Pancreas (tissue), 10 donors: ENCODE measurements around the gene SYTL3. TPM values are rescaled to one million over a fixed set of nuclear protein-coding genes. Genes with fewer than 3 reads are reported as not detected.
A peak's percentile ranks its signal among the peaks of the same experiment; 100 is the strongest.

ENCODE experiments used
- ATAC-seq, 4 donors: fragments of 200-7000 bp; cut with Tn5 transposase; one replicate each; pipeline versions ENCODE4 v1.8.0 to v1.9.1; 2020; ENCODE audit warnings: mild to moderate bottlenecking in 4 of 4, moderate library complexity in 4 of 4
- DNase-seq, 6 donors: peaks; one replicate each; pipeline ENCODE4 v3.0.0-alpha.2; 2020
- FAIRE-seq: peaks from 2 replicates; lab custom pipeline; 2012; peaks lifted over from hg19 to GRCh38; lab: Jason Lieb, UNC
- H3K27ac ChIP-seq, 4 donors: fragments of 200-600 bp; sonication (generic); 1 replicate in 3 of 4; 2 replicates in 1 of 4; pipeline versions ENCODE4 v1.5.0 to v1.8.0; 2020
- H3K27me3 ChIP-seq, 4 donors: fragments of 200-600 bp; one replicate each; pipeline ENCODE4 v1.8.0; 2021
- H3K36me3 ChIP-seq, 3 donors: fragments of 200-600 bp; sonication (generic) in 1 of 3; one replicate each; pipeline versions ENCODE4 v1.5.0 to v1.8.0; 2020 to 2021
- H3K4me1 ChIP-seq, 3 donors: fragments of 200-600 bp; one replicate each; pipeline ENCODE4 v1.8.0; 2021
- H3K4me3 ChIP-seq, 4 donors: fragments of 200-600 bp; sonication (generic) in 2 of 4; one replicate each; pipeline versions ENCODE4 v1.5.0 to v1.8.0; 2020 to 2021
- H3K9me3 ChIP-seq, 4 donors: fragments of 200-600 bp; one replicate each; pipeline ENCODE4 v1.8.0; 2021
- CTCF ChIP-seq, 4 donors: fragments of 200-600 bp; sonication (generic) in 3 of 4; IDR thresholded peaks; one replicate each; pipeline versions ENCODE4 v1.5.0 to v1.8.0; 2021; ENCODE audit warnings: antibody characterized with exemption in 4 of 4
- WGBS, 2 donors: extraction: QIAGEN DNeasy Blood & Tissue Kit; methylation state at CpG; one replicate each; pipeline ENCODE4 v1.1.7; 2013; 5-methylcytosine and 5-hydroxymethylcytosine counted together
- intact Hi-C, 3 donors: fragments of 100-400 bp; cut with DNase I; formaldehyde crosslinking; loops; one replicate each; pipeline versions ENCODE4 v1.11.1 to v1.14.2; 2022
- polyA plus RNA-seq, 2 donors: library from polyadenylated mRNA; stranded (reverse); fragments of 200-250 nt; gene quantifications; one replicate each; pipeline ENCODE4 v1.2.3, GENCODE V29; 2013
- total RNA-seq, 6 donors: library from RNA; stranded (reverse); fragmentation: NEBNext Ultra II Directional in 4 of 6; extraction: Animal tissue kit (Norgen Biotek cat#: 25700) in 4 of 6; gene quantifications; one replicate each; pipeline versions ENCODE4 v1.2.1 to v1.2.4, GENCODE V29; 2021 to 2023
- donor health status: healthy with polysubstance abuse.
- donor health status: DM: no; HTN: no; CAD: no; lungs with moderate emphysema.
- donor health status: DM: no; HTN: no; CAD: no.
- donor health status: control.
- donor health status: control.
- donor health status: Bipolar disorder and iron deficiency.
- donor health status: DM: yes; HTN: yes; CAD: no.
- donor health status: DM: no; HTN: no; CAD: no.
- donor health status: DM: no; HTN: no; CAD: no.
- donor health status: DM: yes; HTN: yes; CAD: no.

Gene SYTL3
- total and polyA plus RNA-seq, 8 donors, result 0.28 to 1.9 (median 0.83) TPM

DNA sequence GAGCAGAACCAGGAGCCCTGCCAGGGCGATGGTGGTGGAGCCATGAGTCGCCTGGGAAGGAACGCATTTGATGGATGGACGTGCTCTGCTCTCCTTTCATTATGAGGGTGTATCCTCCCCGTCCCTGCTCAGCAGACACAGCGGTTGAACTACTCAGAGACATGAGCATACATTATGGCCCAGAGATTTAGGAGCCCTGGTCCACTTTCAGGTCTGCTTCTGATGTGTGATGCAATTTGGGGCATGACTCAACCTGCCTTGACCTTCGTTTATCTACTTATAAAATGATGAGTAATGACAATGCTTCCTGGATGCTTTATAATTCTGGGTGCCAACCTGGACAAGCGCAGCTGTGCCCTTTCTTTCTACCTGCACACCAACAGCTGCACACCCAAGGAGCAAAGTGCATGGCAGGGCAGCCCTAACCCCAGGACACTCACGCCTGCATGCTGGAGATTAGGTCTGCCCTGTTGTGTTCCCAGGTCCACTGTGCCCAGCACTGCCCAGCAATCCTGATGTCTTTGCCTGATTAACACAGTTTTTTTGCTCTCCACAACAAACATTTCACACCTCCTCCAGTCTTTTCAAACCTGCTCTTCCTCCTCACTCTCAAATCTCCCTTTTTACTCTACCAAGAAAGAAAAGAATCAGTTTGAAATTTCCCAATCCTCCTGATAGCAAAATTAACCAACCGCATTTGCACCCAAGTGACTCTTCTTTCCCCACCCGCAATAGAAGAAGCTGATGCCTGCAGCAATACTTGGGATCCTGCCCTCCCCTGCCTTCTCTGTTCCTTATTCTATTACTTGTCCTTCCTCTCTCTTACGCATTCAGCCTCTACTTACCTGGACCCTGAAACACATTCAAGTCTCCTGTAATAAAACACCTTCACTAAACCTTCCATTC, 88.1 kb downstream of the SYTL3 start:
- Histone ChIP-seq H3K4me3 (no peak overlapping the region), H3K4me1 (no peaks in the 10 kb centered on the region), H3K27ac (no peak overlapping the region), H3K36me3 (no peaks in the 10 kb centered on the region), H3K9me3 (no peaks in the 10 kb centered on the region), H3K27me3 (no peaks in the 10 kb centered on the region)
- DNase-seq (no peak), ATAC-seq (peak in 1 of 4 donors; percentile 57), FAIRE-seq (no peak)
- 83 to 88% methylated on average over 12 of the region's 12 CpGs for WGBS, 2 donors
- intact Hi-C loops, result no loop called here
- TF ChIP-seq CTCF (IDR thresholded peaks at IDR 0.05), result no peak

GRCh38 chr6:158739673-158740072, 89.8 kb downstream of the SYTL3 start:
- H3K4me1 ChIP-seq, result no peaks in the 10 kb centered on the region
- ATAC-seq (no peak), FAIRE-seq (no peak), DNase-seq (no peak)
- intact Hi-C loops, result no loop called here
- TF ChIP-seq CTCF (IDR thresholded peaks at IDR 0.05), result no peak
- no peaks in the 10 kb centered on the region for H3K27me3 ChIP-seq
- no peak overlapping the region for H3K27ac ChIP-seq
- no peaks in the 10 kb centered on the region for H3K9me3 ChIP-seq
- no peak overlapping the region for H3K4me3 ChIP-seq
- no peaks in the 10 kb centered on the region for H3K36me3 ChIP-seq
- WGBS, 2 donors, result 97 to 100% methylated on average over 1 of the region's 1 CpG

- intact Hi-C loops, result no loop called here
- no peaks in the 10 kb centered on the region for H3K4me1 ChIP-seq
- H3K9me3 ChIP-seq, result no peaks in the 10 kb centered on the region
- no peak for TF ChIP-seq CTCF (IDR thresholded peaks at IDR 0.05)
- H3K27ac ChIP-seq, result no peak overlapping the region
- H3K27me3 ChIP-seq, result no peaks in the 10 kb centered on the region
- ATAC-seq (no peak), DNase-seq (no peak), FAIRE-seq (no peak)
- 82 to 84% methylated on average over 6 of the region's 6 CpGs for WGBS, 2 donors
- no peak overlapping the region for H3K4me3 ChIP-seq
- no peaks in the 10 kb centered on the region for H3K36me3 ChIP-seq
Observed at GRCh38 chr6:158743033-158743651, 93.3 kb downstream of the SYTL3 start.

DNA sequence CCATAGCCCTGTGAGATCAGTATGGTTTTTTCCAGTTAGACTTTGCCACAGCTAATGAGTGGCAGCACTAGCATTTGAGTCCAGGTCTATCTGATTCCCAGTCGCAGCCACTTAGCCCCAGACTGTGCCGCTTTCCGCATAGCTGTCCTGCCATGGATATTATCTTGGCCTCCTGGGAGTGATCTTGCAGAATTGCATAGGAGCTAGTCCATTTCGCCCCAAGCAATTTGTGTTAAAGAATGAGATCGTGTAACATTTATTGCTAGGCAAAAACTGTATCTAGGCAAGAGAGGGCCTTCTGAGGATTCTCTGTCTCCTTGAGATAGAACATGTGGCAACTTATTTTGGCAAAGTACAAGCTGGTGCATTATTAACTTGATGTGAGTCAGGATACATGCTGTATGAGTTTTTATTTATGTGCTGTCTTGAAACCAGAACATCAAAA, 95.2 kb downstream of the SYTL3 start:
- H3K27me3 ChIP-seq, result no peaks in the 10 kb centered on the region
- intact Hi-C loops, result no loop called here
- FAIRE-seq, result no peak
- no peak for ATAC-seq
- no peaks in the 10 kb centered on the region for H3K4me1 ChIP-seq
- H3K4me3 ChIP-seq, result no peak overlapping the region
- no peaks in the 10 kb centered on the region for H3K36me3 ChIP-seq
- 85 to 89% methylated on average over 5 of the region's 5 CpGs for WGBS, 2 donors
- H3K27ac ChIP-seq, result no peak overlapping the region
- TF ChIP-seq CTCF (IDR thresholded peaks at IDR 0.05), result no peak
- H3K9me3 ChIP-seq, result no peaks in the 10 kb centered on the region
- DNase-seq, result no peak
